Heart right ventricle (tissue), 16 donors: ENCODE measurements around the gene SPINK13. TPM values are rescaled to one million over a fixed set of nuclear protein-coding genes. Genes with fewer than 3 reads are reported as not detected.
A peak's percentile ranks its signal among the peaks of the same experiment; 100 is the strongest.
"Not testable (repeated sequence)": the region's sequence is repeated elsewhere in the genome, so short reads cannot be mapped to it uniquely, and the experiment has no call there.

Experiments
- ATAC-seq, 8 donors: fragments of 200-7000 bp; cut with Tn5 transposase; one replicate each; pipeline ENCODE4 v1.9.1; 2020; ENCODE audit warnings: mild to moderate bottlenecking in 8 of 8, moderate library complexity in 8 of 8, moderate number of reproducible peaks in 1 of 8
- DNase-seq, 2 donors: peaks; one replicate each; pipeline ENCODE4 v3.0.0-alpha.2; 2020
- H3K27ac ChIP-seq, 10 donors: fragments of 200-600 bp; sonication (generic) in 2 of 10; one replicate each; pipeline versions ENCODE4 v1.5.0 to v1.8.0; 2020 to 2022; ENCODE audit warnings: mild to moderate bottlenecking in 3 of 10
- H3K27me3 ChIP-seq, 7 donors: fragments of 200-600 bp; one replicate each; pipeline ENCODE4 v1.8.0; 2021 to 2022; ENCODE audit warnings: mild to moderate bottlenecking in 2 of 7
- H3K36me3 ChIP-seq, 9 donors: fragments of 200-600 bp; sonication (generic) in 1 of 9; one replicate each; pipeline versions ENCODE4 v1.5.0 to v1.8.0; 2020 to 2022; ENCODE audit warnings: mild to moderate bottlenecking in 2 of 9
- H3K4me1 ChIP-seq, 9 donors: fragments of 200-600 bp; sonication (generic) in 1 of 9; one replicate each; pipeline versions ENCODE4 v1.5.0 to v1.8.0; 2020 to 2022; ENCODE audit warnings: mild to moderate bottlenecking in 4 of 9
- H3K4me3 ChIP-seq, 10 donors: fragments of 200-600 bp; sonication (generic) in 2 of 10; one replicate each; pipeline versions ENCODE4 v1.5.0 to v1.8.0; 2020 to 2022; ENCODE audit warnings: mild to moderate bottlenecking in 7 of 10, moderate library complexity in 2 of 10
- H3K9me3 ChIP-seq, 11 donors: fragments of 200-600 bp in 10 of 11; sonication (generic) in 2 of 11; one replicate each; pipeline versions ENCODE4 v1.5.0 to v1.8.0; 2013 to 2022; ENCODE audit warnings: mild to moderate bottlenecking in 2 of 11, control low read depth in 1 of 11, moderate library complexity in 1 of 11
- WGBS, 2 donors: extraction: QIAGEN DNeasy Blood & Tissue Kit; methylation state at CpG; one replicate each; pipeline ENCODE4 v1.1.7; 2013; ENCODE audit warnings: inconsistent platforms in 1 of 2; 5-methylcytosine and 5-hydroxymethylcytosine counted together
- intact Hi-C, 10 donors: fragments of 100-400 bp; cut with DNase I; formaldehyde crosslinking; loops; one replicate each; pipeline versions ENCODE4 v1.11.1 to v1.14.2; 2022
- polyA plus RNA-seq, 2 donors: library from polyadenylated mRNA; stranded (reverse); fragments of 200-250 nt; gene quantifications; one replicate each; pipeline ENCODE4 v1.2.3, GENCODE V29; 2013
- total RNA-seq, 10 donors: library from RNA; stranded (reverse); fragmentation: NEBNext Ultra II Directional in 3 of 10; extraction: Animal tissue kit (Norgen Biotek cat#: 25700) in 3 of 10; gene quantifications; one replicate each; pipeline versions ENCODE4 v1.2.1 to v1.2.4, GENCODE V29; 2021 to 2023
- TF ChIP-seq, protein P1 (sequence below), 9 donors: fragments of 200-600 bp; sonication (generic) in 2 of 9; IDR thresholded peaks; one replicate each; pipeline versions ENCODE4 v1.5.0 to v1.8.0; 2021 to 2022; ENCODE audit warnings: antibody characterized with exemption in 9 of 9, mild to moderate bottlenecking in 5 of 9, moderate library complexity in 1 of 9
- donor health status: Arrhythmogenic right ventricular cardiomyopathy.
- donor health status: ischemic (EF 13 %, LVEDD 7.1; RV severe dilation, severe dysfunction).
- donor health status: healthy with polysubstance abuse.
- donor health status: DM: no; HTN: yes; CAD: no.
- donor health status: DM: no; HTN: no; CAD: no.
- donor health status: ischemic (EF 25% LVEDD 6.9; RV normal size, moderate dysfunction).
- donor health status: ischemic (EF 25% LVEDD 5.7; RV mildly dilated, moderate dysfunction).
- donor health status: healthy.
- donor health status: DM: yes; HTN: yes; CAD: no.
- donor health status: Ischemic cardiomyopathy.
- donor health status: ischemic (EF 35%, LVEDD 5.7; RV mildly dilated, moderate dysfunction).
- donor health status: nonischemic (EF 11% LVEDD 7.7; RV severe dilation, severe dysfunction).
- donor health status: DM: yes; HTN: yes; CAD: no.
- donor health status: PGD.
- donor health status: ischemic (EF 29% LVEDD 5.4; RV normal size, mild dysfunction).
- donor health status: nonischemic (EF 23%, LVEDD 6.1; RV moderate dilation, normal function).

The SPINK13 gene
- total and polyA plus RNA-seq, 12 donors = 0.32 TPM; not detected in 11

DNA sequence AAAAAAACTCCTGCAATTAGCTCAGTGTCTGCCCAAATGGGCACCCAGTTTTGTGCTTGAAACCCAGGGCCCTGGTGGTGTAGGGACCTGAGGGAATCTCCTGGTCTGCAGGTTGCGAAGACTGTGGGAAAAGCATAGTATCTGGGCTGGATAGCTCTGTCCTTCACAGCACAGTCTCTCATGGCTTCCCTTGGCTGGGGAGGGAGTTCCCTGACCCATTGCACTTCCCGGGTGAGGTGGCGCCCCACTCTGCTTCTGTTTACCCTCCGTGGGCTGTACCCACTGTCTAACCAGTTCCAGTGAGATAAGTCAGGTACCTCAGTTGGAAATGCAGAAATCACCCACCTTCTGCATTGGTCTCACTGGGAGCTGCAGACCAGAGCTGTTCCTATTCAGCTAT lies 12.7 kb downstream of the SPINK13 start:
- not testable (repeated sequence) for ATAC-seq, H3K4me1 ChIP-seq, H3K27ac ChIP-seq, H3K27me3 ChIP-seq, H3K4me3 ChIP-seq, DNase-seq
- peaks cover 0 to 55% (median 19%) of the 10 kb centered on the region in 11 donors for H3K9me3 ChIP-seq
- WGBS, 2 donors = 92 to 97% methylated on average over 4 of the region's 4 CpGs
- intact Hi-C loops = loop anchor here in 1 of 10 donors (10.0 kb wide), 1 partner anchor 443 kb away; no protein-coding TSS in a partner anchor
- peaks cover 0 to 12% (median 0%) of the 10 kb centered on the region in 9 donors for H3K36me3 ChIP-seq

DNA sequence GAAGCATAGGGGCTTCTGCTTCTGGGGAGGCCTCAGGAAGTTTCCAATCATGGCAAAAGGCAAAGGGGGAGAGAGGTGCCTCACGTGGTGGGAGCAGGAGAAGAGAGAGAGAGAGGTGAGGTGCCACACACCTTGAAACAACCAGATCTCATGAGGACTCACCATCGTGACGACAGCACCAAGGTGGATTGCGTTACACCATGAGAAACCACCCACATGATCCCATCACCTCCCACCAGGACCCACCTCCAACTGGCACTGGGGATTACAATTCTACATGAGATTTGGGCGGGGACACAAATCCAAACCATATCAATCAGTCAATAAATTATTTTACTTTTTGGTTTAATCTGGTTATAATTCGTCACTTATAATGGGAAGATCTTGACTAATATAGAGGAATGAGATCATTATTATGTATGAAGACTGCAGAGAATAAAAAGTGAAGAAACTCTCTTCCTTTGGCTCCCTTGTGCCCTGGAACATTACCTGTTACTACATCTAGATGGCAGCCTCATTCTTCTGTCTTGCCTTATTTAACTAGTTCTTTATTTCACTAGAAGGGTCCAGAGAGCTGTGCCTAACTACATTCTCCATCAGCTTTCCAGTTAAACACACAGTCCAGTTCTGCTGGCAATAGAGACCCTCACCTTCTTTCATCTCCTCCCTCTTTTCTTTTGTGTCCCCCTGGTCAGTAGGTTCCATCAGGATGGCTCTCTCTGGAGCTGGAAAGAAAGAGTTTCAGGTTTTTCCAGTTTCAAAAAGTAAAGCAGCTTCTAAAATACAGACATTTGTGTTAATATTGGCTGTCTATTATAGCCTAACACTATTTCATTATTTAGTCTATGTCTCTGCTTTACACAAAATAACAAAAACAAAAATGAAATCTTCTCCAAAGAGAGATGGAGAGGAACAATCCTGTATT lies 21.9 kb downstream of the SPINK13 start:
- intact Hi-C loops = loop anchor here in 5 of 10 donors (2.0 to 10.0 kb wide), 5 partner anchors 84 to 442 kb away; no protein-coding TSS in a partner anchor

DNA sequence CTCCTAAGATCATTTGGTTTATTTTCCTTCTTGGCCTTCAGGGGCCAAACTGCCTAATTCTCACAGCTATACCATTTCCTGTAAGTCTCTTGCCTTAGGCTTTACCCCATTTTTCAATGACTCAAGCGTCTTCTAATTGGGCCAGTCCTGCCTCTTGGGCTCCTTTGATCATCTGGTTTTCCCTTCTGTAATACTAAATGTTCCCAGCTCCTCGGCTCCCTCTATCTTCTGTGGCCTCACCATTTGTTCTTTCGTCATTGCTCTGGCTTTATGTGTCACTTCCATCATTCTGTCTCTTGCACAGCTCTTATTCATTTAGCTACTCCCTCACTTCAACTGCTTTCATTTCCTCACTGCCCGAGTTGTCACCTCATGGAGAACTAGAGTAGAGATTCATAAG lies 29.1 kb downstream of the SPINK13 start:
- Histone ChIP-seq H3K9me3 (no peaks in the 10 kb centered on the region), H3K4me1 (no peaks in the 10 kb centered on the region), H3K4me3 (no peak overlapping the region), H3K27me3 (no peaks in the 10 kb centered on the region), H3K27ac (no peak overlapping the region), H3K36me3 (no peaks in the 10 kb centered on the region)
- WGBS, 2 donors = 86 to 88% methylated on average over 4 of the region's 4 CpGs
- no peak for DNase-seq
- intact Hi-C loops = loop anchor here in 4 of 10 donors (10.0 kb wide), 3 partner anchors 77 to 427 kb away; no protein-coding TSS in a partner anchor
- TF ChIP-seq, protein P1, sequence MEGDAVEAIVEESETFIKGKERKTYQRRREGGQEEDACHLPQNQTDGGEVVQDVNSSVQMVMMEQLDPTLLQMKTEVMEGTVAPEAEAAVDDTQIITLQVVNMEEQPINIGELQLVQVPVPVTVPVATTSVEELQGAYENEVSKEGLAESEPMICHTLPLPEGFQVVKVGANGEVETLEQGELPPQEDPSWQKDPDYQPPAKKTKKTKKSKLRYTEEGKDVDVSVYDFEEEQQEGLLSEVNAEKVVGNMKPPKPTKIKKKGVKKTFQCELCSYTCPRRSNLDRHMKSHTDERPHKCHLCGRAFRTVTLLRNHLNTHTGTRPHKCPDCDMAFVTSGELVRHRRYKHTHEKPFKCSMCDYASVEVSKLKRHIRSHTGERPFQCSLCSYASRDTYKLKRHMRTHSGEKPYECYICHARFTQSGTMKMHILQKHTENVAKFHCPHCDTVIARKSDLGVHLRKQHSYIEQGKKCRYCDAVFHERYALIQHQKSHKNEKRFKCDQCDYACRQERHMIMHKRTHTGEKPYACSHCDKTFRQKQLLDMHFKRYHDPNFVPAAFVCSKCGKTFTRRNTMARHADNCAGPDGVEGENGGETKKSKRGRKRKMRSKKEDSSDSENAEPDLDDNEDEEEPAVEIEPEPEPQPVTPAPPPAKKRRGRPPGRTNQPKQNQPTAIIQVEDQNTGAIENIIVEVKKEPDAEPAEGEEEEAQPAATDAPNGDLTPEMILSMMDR (IDR thresholded peaks at IDR 0.05) = no peak
- ATAC-seq = no peak

More for the DNA sequence above, 21.9 kb downstream of the SPINK13 start:
- no peaks in the 10 kb centered on the region for H3K9me3 ChIP-seq
- H3K4me1 ChIP-seq = no peaks in the 10 kb centered on the region
- ATAC-seq (peak in 5 of 8 donors; percentile 16 to 72 (median 65)), DNase-seq (no peak)
- TF ChIP-seq, protein P1 (IDR thresholded peaks at IDR 0.05) = peak; percentile 15 to 69 (median 49)
- WGBS, 2 donors = 68 to 73% methylated on average over 6 of the region's 6 CpGs
- no peak overlapping the region for H3K4me3 ChIP-seq
- no peaks in the 10 kb centered on the region for H3K27me3 ChIP-seq
- no peaks in the 10 kb centered on the region for H3K36me3 ChIP-seq
- no peak overlapping the region for H3K27ac ChIP-seq

DNA sequence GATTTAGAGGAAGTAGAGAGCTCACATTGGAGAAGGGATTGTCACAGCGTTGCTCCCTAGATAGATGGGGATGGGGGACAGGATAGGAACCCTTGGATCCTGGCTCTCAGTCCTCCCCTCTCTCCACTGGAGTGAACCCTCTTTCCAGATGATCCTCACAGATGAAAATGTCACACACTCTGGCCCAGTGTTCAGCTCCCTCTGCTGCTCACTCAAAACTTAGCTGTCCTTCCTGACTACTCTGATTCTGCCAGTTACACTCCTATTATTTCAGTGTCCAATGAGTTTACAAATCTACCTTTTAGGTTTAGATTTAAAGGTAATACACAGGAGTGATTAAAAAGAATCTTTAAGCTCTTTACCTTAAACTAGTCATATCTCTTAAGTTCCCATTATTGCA lies 37.9 kb downstream of the SPINK13 start:
- no peaks in the 10 kb centered on the region for H3K36me3 ChIP-seq
- ATAC-seq (no peak), DNase-seq (no peak)
- intact Hi-C loops = loop anchor here in 1 of 10 donors (10.0 kb wide), 1 partner anchor 48 kb away; no protein-coding TSS in a partner anchor
- H3K4me1 ChIP-seq = no peaks in the 10 kb centered on the region
- no peak overlapping the region for H3K4me3 ChIP-seq
- H3K27ac ChIP-seq = no peak overlapping the region
- 80 to 95% methylated on average over 1 of the region's 1 CpG for WGBS, 2 donors
- no peaks in the 10 kb centered on the region for H3K9me3 ChIP-seq
- TF ChIP-seq, protein P1 (IDR thresholded peaks at IDR 0.05) = no peak
- no peaks in the 10 kb centered on the region for H3K27me3 ChIP-seq
